SW 1271 (cell line): ENCODE measurements around the gene SLC10A3.

Experiments used
- DNase-seq, 2 experiments: peaks; one replicate each; lab custom pipeline; 2025; lab: John Stamatoyannopoulos, UW

Gene SLC10A3

DNA sequence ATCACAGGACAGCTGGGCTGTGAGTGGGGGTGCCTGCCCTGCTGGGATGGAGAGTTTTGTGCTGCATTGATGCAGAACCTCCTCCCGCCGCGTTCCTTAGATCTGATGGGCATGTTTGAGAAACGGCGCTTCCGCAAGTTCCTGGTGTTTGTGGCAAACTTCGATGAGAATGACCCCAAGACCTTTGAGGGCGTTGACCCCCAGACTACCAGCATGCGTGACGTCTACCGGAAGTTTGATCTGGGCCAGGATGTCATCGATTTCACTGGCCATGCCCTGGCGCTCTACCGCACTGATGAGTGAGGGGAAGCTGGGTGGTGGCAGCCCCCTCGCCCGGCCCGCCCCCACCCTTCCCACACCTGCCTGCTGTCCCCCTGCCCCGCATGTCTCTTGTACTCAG, 50.6 kb downstream of the SLC10A3 start:
- no peak for DNase-seq

DNA sequence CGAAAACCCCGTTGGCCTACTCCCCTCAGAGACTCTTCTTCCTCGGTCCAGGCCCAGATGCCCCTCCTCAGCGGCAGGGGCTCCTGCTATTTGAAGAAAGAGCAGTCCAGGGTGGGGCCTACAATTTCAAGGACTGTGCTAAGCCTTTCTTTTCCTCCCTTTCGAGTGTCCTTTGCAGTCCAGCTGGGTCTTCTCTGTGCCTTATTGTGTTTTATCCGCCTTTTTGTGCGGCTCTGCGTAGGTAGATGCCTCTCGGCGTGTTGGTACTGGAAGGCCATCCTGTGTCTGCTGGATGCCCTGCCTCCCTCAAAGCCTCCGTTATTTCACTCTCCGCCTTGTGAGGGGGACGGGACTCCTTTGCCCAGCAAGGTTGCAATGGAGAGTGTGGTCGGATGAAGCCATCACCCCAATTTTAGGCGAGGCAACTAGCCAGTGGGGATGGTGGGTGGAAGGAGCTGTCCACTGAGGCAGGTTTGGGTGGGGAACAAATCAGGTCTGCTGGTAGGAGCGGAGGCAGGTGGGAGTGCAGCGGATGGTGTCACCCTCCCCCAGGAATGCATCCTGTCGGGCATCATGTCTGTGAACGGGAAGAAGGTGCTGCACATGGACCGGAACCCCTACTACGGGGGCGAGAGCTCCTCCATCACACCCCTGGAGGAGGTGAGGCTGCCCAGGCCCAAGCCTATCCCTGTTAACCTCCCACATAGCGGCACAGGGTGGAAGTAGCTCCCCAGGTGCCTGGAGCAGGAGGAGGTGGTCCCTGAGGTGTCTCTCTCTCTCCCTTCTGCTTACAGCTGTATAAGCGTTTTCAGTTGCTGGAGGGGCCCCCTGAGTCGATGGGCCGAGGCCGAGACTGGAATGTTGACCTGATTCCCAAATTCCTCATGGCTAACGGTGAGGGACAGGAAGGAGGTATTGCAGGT, 52.2 kb downstream of the SLC10A3 start:
- no peak for DNase-seq
